Stimulated activated CD8-positive, alpha-beta memory T cell treated with anti-CD3 and anti-CD28 coated beads, Interleukin-12 subunit alpha, Interleukin-12 subunit beta, amount 100 ng/mL, for 24 hours (primary cell): ENCODE results near the gene GRK5.

Experiments used
- DNase-seq: peaks from one replicate; pipeline ENCODE4 v3.0.0-alpha.2; 2020; ENCODE audit errors: extremely low read depth

GRK5 gene

DNA sequence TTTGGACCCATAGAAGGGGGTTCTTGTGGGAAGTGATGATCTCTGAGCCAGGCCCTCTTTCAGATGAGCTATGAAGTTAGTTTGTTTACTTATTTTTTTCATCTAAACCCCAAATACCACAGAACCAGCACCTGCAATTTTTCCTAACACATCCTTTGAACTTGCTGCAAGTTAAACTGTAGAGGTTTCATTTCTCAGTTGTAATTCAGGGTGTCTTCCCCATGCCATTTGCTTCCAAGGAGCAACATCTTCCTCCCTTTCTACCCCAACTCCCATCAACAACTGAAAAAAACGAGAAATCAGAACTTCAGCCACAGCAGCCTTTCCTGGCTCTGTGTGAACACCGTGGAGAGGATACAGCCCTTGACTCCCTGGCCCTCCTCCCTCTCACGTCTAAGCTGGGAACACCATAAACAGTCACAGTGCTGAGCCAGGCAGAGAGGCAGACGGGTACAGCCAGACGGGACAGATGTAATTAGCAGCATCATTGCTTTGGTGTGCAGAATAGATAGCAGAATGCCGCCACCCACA, 271.5 kb downstream of the GRK5 start:
- DNase-seq: no peak

DNA sequence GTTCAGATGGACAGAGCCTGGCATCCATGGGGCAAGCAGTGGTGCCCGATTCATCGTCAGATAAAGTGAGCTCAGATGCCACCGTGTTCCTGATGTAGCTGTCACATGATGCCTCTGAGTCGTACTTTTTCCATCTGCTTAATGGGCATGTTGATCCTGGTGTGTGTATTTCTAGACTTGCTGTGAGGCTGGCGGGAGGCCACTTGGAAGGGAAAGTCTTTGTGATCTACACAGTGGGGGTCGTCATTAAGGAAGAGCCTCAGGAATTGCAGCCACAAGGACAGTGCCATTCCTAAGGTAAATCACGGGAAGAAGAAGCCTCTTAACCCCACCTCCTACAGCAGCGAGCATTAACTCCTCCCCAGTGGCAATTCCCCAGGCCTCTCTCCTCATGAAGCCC, 272.2 kb downstream of the GRK5 start:
- no peak for DNase-seq

DNA sequence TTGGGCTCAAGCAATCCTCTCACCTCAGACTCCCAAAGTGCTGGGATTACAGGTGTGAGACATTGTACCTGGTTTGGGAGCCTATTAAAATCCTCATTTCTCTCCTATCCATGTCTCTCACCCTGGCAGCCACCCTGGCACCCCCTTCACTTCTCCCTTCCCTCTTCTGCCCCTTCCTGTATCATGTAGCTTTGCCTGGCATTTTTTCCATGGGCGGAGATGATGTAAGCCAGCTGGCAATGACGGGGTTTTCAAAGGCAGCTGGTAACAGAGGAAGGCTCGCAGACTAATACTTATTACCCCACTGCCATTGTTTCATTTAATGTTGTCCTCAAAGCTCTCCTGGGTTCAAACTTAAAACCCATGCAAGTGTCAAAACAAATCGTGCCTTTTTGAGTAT, 273.3 kb downstream of the GRK5 start:
- DNase-seq: no peak

DNA sequence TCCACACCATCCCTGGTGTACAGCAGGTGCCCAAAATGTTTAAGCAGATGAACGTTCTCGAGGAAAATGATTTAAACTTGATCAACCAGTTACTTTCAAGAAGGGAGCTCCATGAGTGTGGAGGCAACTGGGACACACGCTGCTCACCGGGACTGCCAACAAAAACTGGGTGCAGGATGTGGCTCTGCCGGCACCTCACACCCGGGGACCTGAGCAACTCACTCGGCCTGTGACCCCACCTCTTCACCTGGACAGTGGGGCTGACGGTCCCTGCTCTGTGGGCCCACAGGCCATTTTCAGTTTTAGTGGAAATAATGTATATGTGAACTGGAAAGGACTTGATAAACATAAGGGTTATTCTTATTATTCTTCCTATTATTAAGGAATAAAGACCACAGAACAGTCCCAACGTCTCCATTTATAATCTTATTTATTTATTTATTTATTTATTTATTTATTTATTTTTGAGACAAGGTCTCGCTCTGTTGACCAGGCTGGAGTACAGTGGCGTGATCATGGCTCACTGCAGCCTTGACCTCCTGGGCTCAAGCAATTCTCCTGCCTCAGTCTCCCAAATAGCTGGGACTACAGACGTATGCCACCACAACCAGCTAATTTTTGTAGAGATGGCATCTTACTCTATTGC, 274.5 kb downstream of the GRK5 start:
- DNase-seq: no peak

DNA sequence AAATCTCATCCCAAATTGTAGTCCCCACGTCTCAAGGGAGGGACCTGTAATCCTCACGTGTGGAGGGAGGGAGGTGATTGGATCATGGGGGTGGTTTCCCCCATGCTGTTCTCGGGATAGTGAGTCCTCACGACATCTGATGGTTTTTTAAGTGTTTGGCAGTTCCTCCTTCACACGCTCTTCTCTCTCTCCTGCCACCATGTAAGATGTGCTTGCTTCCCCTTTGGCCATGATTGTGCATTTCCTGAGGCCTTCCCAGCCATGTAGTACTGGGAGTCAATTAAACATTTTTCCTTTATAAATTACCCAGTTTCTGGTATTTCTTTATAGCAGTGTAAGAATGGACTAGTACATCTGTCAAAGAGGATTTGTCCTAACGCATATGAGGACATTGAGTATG, 275.6 kb downstream of the GRK5 start:
- DNase-seq: no peak

DNA sequence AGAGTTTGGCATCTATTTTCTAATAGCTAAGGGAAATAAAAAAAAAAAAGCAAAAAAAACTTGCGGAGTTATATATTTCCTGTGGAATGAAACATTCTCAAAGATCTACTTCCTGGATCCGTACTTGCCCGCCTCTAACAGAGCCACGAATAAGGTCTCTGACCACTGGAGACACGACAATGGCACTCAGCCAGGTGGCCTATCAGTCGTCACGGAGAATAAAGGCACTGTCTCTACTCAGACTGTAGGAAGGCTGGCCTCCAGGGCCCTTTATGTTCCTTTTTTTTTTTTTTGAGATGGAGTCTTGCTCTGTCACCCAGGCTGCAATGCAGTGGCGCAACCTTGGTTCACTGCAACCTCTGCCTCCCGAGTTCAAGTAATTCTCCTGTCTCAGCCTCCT, 276.5 kb downstream of the GRK5 start:
- no peak for DNase-seq

DNA sequence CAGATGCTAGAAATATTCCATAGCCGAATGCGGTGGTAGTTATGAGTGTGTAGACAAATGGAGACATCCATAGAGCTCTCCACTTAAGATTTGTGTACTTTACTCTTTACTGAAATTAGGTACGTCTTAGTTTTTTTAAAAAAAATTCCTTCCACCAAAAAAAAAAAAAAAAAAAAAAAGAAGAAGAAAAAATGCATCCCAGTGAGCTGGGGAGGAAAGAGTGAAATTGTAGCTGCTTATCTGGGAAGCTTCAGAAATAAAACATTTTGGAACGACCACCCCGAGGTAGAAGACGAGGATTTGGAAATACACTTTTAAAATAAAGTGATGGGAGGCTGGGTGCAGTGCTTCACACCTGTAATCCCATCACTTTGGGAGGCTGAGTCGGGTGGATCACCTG, 281.3 kb downstream of the GRK5 start:
- DNase-seq: no peak

DNA sequence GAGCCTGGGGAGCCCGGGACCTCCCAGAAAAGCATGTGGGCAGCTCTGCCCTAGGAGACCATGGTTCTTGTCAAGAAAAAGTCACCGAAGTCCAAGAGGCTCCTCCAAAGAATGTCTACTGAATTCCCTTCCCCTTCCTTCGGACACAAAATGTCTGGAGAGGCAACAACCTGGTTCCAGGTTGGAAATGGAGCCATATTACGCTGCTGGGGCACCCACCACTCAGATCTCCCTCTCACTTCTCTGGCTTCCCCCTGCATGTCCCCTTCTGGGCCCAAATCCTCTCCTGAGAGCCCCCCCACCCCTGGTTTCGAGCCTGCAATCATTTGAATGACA, 282.6 kb downstream of the GRK5 start:
- no peak for DNase-seq

DNA sequence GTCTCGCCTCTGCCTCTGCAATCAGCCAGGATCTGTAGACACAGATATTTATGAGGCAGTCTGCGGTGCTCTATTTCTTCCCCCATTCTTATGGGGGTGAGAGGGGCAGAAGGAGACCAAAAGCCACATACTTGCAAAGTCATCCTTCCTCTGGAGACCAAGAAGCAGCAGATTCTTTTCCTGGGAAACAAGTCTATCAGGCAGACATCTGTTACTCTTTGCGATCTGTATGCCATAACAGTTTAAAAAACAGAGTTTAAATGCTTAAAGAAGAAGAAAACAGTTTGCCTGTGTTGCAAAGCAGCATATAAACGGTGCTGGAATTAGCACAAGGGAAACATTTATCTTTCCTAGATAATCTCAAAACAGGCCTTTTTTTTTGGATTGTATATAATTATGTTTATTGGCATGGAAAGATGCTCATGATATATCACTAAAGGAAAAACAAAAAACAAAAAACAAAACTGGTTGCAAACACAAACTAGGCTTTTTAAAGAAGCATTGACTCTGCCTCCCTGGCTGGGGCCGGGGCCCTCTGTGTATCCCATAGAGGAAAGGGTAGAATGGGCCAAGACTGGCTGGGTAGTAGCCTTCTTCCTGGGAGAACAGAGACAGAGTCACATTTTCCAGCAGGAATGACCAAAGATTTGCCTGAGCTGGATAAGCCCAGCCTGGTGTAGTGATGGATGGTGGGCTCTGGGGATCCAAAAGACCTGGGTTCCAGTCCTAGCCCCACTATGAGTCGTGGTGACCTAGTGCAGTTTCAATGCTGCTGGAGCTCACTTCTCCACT, 284.8 kb downstream of the GRK5 start:
- DNase-seq: no peak

DNA sequence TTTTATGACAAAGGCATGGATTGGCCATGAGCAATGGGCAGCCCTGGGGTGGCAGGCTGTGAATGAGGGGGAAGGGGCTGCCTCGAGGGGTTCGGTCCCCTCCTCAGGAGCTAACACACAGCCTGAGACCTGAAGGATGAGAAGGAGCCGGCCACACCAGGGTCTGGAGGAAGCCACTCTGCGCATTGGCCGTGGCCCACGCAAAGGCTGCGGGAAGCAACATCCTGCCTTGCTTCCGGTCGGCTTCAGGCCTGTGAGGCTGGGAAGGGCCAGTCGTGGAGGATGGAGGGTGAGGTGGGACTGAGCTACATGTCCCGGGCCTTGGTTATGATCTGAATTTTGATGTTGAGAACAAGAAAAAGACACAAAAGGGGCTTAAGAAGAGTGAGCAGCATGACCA, 285.8 kb downstream of the GRK5 start:
- no peak for DNase-seq

DNA sequence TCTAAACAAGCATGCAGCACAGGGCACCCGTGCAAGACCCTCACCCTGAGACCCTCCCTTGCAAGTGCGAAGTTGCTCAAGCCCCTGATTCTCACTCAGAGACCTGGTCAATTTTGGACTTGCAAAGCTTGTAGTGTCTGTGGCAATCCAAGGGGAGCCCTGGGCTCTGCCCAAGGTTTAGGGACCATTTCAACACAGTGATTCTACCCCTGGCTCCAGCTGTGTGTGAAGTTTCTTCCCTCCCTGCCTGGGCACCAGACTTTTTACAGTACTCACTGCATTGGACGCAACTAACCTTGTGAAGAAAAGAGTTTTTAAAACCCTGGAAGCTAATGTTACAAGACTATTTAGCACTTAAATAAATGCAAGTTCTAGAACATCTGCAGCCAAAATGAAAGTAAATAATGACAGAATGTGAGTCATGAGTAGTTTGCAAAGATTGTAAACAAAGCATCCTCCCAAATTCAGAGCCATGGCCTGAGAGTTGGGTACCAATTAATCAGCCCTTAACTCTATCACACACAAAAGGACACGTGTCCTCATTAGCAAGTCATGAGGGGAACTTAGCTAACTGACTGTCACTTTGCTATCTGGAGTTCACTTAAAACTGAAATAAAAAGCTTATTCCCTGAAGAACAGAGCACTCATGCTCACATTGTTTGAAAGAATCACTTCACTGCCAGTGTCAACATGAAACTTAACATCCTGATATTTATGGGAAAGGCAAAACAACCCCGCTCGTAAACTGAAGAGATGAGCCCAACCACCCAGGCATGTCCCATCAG, 287.1 kb downstream of the GRK5 start:
- DNase-seq: no peak

DNA sequence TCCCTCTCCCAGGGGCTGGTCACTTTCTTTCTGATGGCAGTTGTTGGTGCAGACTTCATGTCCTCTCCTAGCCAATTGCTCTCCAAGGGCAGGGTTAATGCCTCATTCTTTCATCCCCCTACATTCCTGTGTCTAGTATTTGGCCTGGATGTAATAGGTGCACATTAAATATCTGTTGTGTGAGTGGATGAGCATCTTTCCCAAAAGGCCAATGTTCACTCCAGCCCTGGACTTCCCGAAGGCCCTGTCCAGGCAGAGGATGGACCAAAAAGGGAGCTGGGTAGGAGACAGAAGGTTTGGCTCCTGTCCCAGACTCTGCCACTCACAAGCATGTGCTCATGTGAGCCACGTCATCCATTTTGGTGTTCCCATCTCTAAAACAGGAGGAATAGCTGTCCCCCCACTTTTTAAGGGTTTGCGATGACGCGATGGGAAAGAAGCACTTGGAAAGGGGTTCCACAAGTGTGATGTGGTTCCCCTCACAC, 287.7 kb downstream of the GRK5 start:
- DNase-seq: no peak

DNA sequence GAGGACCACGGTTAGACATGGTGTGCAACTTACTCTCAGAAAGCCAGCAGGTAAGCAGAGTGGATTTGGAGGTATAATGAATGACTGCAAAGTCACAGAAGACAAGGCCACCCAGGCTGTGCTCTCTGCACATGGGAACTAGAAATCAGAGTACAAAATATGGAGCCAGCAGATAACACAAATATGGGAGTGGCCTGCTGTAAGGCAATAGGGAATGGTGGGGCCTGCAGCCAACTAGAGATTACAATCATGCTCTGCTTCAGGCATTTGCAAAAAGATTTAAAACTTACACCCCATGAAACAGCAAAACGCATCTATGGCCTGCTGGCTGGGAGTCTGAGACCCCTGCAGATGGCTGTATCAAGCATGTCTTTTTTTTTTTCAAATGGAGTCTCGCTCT, 288.2 kb downstream of the GRK5 start:
- no peak for DNase-seq

DNA sequence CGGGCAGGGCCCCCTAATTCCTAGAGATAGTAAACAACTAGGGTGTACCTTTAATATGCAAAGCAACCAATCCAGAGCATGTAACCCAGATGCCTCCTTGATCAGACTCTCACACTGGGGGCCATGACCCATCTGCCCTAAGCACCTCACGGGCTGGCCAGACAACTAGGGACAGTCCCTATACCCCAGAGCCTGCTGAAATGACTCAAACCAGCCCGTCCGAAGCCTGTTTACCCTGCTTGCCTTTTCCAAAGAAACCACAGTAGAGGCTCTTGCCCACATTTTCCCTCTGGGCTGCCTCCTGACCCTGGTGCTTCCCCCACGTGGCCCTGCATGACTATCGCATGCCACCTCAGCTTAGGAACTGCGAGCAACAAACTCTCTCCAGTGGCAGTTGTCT, 288.9 kb downstream of the GRK5 start:
- DNase-seq: no peak

DNA sequence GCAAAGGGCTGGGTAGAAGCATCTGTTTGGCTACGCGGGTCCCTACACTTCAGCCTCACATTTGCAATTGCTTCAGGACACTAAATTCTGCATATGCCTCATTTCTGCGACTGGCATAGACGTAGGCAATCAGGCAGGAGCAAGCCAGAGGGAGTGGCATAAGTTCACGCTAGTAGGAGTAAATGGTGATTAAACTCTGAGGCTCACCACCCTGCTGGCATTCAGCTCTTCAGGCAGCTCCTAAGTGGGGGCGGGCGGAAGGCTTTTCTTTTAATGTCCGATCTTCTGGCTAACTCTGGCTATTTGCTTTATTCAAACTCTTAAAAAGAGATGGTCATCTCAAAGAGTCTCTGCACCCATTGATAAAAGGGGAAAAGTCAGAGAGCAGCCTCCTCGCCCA, 289.9 kb downstream of the GRK5 start:
- no peak for DNase-seq

DNA sequence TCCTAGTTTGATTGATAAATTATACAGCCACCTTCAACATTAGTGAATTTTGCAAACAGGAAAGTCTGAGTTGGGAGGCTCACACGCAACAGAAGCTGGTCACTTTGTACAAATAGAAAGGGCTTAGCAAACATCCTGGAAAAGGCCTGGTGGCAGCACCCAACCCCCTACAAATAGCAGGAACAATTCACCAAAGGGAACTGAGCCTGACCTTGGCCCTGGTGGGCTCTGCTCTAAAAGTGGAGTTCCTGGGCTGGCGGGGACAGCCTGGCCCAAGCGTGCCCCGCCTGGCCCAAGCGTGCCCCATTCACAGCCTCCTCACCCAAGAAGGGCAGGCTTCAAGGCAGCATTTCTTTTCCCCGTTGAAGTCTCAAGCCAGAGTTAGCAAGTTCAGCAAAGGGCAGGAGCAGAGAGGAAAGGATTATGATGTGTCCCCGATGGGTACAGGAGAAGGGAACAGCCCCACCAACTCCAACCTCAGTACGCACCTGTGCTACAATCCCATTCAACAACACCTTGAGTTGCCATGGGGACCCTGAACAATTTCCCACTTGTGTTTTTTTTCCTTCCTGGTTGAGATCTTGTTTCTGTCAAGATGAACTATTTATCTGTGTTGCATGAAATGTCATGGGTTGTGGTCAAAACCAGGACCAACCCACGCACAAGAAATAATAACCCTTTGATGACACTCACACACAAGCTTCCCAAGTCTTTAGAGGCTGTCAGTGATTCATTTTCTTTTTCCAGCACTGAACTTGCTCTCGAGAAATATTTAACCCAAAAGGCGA, 291.7 kb downstream of the GRK5 start:
- DNase-seq: no peak

DNA sequence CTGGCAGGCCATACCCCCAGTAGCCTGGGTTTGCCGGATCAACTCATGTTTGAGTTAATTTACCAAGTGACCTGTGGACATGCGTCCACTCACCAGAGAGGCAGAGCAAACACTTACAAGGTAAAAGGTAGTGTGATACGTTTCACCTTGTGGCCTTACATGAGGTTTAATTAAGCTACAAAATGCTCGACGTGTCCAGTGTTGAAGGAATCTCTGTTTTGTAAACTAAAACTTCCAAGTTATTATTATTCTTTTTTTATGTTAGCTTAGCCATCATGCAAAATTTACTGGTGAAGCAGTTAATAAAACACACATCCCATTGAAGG, 292.3 kb downstream of the GRK5 start:
- DNase-seq: no peak

DNA sequence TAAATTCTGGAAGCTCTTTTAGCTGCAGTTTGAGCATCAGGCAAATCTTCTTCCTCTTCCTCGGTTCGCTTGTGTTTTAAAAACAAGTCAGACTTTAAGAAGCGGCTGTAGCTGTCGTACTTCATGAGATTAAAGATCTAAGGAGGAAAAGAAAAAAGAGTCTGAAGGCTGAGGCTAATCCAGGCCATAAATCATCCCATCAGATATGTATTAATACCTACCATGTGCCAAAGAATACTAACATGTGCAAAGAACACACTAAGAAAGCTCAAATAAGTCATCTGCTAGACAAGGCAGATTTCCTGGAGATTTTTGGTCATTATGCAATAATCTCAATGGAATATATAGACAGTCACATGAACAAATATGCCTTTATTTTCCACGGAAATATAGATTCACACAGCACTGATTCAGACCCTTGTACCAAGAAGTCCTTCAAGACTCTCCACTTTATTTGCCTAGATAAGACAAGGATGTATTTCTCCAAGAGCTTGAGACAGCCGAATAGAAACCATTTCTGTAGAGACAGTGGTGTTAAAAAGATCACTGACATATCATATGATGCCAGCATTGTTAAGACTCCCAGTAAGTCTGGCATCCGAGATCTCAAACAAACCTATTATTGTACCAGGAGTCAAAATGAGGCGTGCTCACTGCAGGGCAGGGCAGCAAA, 292.9 kb downstream of the GRK5 start:
- no peak for DNase-seq

DNA sequence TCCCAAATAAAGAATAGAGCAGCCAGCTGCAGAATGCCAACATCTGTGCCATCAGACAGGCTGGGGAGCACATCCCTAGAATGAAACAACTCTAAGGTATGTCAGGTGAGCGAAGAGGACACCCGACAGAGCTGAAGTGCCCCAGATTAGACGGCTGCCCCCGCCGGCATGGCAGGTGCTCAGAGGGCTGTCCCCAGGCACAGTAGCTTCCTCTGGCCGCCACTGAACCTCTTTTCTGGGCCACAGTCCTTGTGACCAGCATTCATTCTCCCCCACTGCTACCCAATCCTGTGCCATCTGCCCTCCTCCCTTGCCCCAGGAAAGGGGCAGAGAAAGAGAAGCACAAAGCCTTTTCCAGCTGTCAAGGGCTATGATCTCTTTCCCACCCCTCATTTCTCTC, 293.4 kb downstream of the GRK5 start:
- no peak for DNase-seq

DNA sequence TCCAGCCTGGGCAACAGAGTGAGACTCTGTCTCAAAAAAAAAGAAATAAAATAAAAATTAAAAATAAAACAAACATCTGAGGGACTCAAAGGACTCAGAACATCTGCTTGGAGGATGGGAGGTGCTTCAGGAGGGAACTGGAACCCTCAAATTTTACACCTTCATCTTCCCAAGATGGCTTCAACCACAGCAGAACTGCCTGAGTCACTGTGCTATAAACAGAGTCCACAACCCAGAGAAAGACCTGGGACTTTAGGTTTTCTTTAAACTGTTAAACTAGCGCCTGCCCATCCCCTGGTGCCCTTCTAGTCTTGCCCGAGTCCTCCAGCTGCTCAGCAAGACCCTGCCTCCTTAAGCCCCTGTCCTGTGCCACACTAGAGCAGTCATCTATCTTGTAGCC, 294.3 kb downstream of the GRK5 start:
- DNase-seq: no peak

DNA sequence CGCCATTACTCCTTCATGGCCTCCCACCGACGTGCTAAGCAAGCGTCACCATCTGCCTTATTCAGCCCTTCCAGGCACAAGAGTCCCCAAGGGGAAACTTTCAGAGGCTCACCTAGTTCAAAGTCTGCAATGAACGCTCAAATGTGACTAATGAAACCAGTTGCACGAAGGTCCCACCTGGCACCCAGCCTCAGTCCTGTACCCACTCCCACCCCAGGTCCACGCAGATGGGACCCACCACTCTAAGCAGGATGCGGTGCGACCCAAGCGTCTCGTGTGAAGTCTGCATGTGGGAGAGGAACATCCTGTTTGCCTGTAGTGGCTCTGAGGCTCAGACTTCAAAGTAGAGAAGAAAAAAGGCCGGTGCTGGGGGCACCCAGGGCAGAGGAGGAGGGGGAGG, 294.8 kb downstream of the GRK5 start:
- peak; percentile 65 for DNase-seq
